SH-SY5Y (cell line): Measurements from ENCODE around the gene ITIH1.

Experiments used
- GATA2 ChIP-seq: IDR thresholded peaks from 2 replicates; pipeline ENCODE4 v1.6.1; 2011; ENCODE audit warnings: mild to moderate bottlenecking, low read depth, low read length
- GATA3 ChIP-seq: IDR thresholded peaks from 2 replicates; pipeline ENCODE4 v1.6.1; 2011; ENCODE audit warnings: low read depth, mild to moderate bottlenecking, low read length, moderate library complexity

GRCh38 chr3:52731590-52731989 is 45.8 kb upstream of the ITIH1 start:
- TF ChIP-seq GATA2, result no peak
- TF ChIP-seq GATA3, result no peak
